IgD-negative memory B cell (primary cell): ENCODE results near the gene HYI. TPM values are rescaled to one million over a fixed set of nuclear protein-coding genes. Genes with fewer than 3 reads are reported as not detected.

ENCODE experiments used
- H3K27ac Mint-ChIP-seq, 3 donors: one replicate each; pipeline ENCODE4 v1.8.0; 2020 to 2022; ENCODE audit warnings: mild to moderate bottlenecking in 3 of 3, mixed read lengths in 3 of 3, moderate library complexity in 1 of 3
- H3K27me3 Mint-ChIP-seq: one replicate; pipeline ENCODE4 v1.8.0; 2021; ENCODE audit warnings: mixed read lengths
- H3K36me3 Mint-ChIP-seq: one replicate; pipeline ENCODE4 v1.8.0; 2020; ENCODE audit warnings: mild to moderate bottlenecking, mixed read lengths
- H3K4me1 Mint-ChIP-seq, 3 donors: one replicate each; pipeline ENCODE4 v1.8.0; 2020 to 2022; ENCODE audit warnings: mixed read lengths in 3 of 3, mild to moderate bottlenecking in 1 of 3
- H3K4me3 Mint-ChIP-seq, 4 donors: one replicate each; pipeline ENCODE4 v1.8.0; 2020 to 2022; ENCODE audit warnings: mild to moderate bottlenecking in 4 of 4, mixed read lengths in 4 of 4, moderate library complexity in 3 of 4
- H3K9me3 Mint-ChIP-seq, 3 donors: one replicate each; pipeline ENCODE4 v1.8.0; 2020 to 2021; ENCODE audit warnings: mixed read lengths in 3 of 3, mild to moderate bottlenecking in 1 of 3
- polyA plus RNA-seq: library from polyadenylated mRNA; unstranded; fragments of 300-500 nt; fragmentation: Illumina TruSeq; gene quantifications from one replicate; pipeline ENCODE4 v1.2.3, GENCODE V29; 2021

HYI gene
- polyA plus RNA-seq, 1 donor from 2014 or later: 6.5 TPM

DNA sequence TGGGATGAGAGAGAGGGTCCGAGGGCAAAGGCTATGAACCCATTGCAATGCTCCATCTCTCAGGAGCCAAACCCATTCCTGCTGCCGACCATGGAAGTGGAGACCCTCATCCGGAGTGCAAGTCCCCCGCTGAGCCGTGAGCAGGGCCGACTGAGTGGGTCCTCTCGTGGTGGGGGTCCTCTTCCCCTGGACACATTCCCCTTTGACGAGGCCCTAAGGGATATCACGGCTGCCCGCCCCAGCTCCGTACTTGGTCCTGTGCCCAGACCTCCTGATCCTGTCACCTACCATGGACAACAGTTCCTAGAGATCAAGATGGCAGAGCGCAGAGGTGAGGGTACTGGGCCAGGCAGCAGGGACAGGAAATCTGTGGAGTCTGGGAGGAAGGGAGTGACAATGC lies 11.0 kb downstream of the HYI start:
- no peaks in the 10 kb centered on the region for H3K9me3 Mint-ChIP-seq
- no peak overlapping the region for H3K27ac Mint-ChIP-seq
- peaks cover 4% of the 10 kb centered on the region for H3K36me3 Mint-ChIP-seq
- H3K4me3 Mint-ChIP-seq: no peak overlapping the region
- H3K4me1 Mint-ChIP-seq: no peaks in the 10 kb centered on the region
- H3K27me3 Mint-ChIP-seq: no peaks in the 10 kb centered on the region

DNA sequence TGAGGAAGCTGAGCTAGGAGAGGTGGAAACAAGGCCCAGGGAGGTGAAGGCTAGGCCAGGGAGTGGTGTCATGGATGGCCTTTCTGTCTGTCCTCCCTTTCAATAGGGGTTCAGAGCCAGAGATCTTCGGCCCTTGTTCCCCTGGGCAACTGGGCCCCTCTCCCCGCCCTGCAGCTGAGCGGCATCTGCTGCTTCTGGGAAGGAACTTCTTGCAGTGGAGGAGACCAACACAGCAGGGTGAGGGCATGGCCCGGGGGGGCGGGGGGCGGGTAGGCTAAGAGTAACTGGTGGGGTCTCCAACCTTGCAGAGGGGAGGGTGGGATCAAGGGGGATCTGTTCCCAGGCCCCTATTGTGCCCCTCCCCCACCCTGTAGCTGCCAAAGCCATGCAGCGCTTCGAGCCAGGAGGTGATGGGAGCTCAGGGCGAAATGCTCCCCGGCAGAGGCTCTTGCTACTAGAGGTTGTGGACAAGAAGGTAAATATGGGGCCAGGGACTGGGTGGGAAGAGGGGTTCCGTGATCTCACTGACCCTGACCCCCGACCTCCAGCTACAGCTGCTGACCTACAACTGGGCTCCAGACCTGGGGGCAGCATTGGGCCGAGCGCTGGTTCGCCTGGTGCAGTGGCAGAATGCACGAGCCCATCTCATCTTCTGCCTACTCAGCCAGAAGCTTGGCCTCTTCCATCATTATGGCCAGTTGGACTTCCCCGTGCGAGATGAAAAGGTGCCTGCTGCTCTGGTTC lies 11.7 kb downstream of the HYI start:
- Mint-ChIP-seq H3K4me3 (no peak overlapping the region), H3K27ac (no peak overlapping the region), H3K9me3 (no peaks in the 10 kb centered on the region), H3K4me1 (no peaks in the 10 kb centered on the region), H3K27me3 (no peaks in the 10 kb centered on the region), H3K36me3 (peaks cover 4% of the 10 kb centered on the region)

DNA sequence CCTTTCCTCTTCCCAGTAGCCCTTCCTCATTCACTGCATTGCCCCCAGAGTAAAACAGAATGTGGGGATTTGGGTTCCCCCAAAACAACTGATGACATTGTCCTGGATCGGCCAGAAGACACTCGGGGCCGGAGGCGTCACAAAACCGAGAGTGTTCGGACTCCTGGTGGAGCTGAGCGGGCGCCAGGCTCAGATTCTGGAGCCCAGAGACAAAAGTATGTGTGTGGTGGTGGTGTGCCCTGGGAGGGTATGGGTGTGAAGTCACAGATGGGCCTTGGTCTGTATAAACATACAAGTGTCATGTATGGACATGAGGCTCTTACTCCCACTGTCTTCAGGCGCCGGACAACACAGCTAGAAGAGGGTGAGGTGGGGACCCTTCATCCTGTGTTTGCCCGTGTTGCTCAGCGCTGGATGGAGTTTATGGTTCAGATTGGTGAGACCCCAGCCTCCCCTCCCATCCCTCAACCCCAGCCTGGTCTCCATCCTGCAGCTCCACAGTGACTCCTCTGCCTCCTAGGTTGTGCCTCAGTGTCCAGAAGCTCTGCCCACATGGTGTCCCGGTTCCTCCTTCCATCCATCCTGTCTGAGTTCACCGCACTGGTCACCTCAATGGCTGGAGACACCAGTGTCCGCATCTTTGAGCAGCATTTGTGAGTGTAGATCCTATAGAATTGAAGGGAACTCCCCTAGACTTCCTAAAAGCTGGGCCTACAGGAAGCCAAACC lies 12.4 kb downstream of the HYI start:
- Mint-ChIP-seq H3K36me3 (peaks cover 4% of the 10 kb centered on the region), H3K4me1 (no peaks in the 10 kb centered on the region), H3K4me3 (no peak overlapping the region), H3K9me3 (no peaks in the 10 kb centered on the region), H3K27ac (no peak overlapping the region), H3K27me3 (no peaks in the 10 kb centered on the region)

DNA sequence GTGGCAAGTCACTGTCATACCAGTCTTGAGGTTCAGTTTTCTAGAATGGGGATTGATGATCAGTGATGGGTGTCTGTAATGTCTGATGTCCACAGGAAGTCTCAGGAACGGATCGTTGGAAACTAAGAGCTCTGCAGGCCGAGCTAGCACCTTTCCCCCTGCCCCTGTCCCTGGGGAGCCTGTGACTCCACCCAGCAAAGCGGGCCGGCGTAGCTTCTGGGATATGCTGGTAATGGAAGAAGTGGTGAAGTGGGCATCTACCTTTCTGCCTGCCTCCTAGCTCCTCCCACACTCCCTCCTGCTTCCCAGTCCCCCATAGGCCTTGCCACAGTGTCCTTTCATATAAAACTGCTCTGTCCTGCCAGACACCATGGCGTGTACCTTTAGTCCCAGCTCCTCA lies 13.4 kb downstream of the HYI start:
- H3K4me1 Mint-ChIP-seq: no peaks in the 10 kb centered on the region
- no peak overlapping the region for H3K4me3 Mint-ChIP-seq
- H3K36me3 Mint-ChIP-seq: peaks cover under 1% of the 10 kb centered on the region
- H3K27ac Mint-ChIP-seq: no peak overlapping the region
- H3K9me3 Mint-ChIP-seq: no peaks in the 10 kb centered on the region
- no peaks in the 10 kb centered on the region for H3K27me3 Mint-ChIP-seq

DNA sequence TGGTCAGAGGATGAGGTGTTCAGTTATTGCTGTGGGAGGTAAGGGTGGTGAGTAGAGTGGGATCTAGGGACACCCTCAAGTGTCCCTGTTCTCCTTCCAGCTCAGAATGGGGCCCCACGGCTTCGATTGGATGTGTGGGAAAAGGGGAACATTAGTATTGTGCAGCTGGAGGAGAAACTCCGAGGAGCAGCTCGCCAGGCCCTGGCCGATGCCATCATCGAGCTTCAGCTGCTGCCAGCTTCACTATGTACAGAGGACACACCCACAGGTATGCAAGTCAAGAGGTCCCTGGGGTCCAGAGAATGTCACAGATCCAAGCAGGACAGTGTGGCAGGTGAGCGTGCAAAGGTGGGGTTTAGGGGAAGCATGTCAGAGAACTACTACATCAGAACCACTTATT lies 13.9 kb downstream of the HYI start:
- no peaks in the 10 kb centered on the region for H3K36me3 Mint-ChIP-seq
- H3K4me3 Mint-ChIP-seq: no peak overlapping the region
- H3K27ac Mint-ChIP-seq: no peak overlapping the region
- H3K27me3 Mint-ChIP-seq: no peaks in the 10 kb centered on the region
- H3K9me3 Mint-ChIP-seq: no peaks in the 10 kb centered on the region
- H3K4me1 Mint-ChIP-seq: no peaks in the 10 kb centered on the region

DNA sequence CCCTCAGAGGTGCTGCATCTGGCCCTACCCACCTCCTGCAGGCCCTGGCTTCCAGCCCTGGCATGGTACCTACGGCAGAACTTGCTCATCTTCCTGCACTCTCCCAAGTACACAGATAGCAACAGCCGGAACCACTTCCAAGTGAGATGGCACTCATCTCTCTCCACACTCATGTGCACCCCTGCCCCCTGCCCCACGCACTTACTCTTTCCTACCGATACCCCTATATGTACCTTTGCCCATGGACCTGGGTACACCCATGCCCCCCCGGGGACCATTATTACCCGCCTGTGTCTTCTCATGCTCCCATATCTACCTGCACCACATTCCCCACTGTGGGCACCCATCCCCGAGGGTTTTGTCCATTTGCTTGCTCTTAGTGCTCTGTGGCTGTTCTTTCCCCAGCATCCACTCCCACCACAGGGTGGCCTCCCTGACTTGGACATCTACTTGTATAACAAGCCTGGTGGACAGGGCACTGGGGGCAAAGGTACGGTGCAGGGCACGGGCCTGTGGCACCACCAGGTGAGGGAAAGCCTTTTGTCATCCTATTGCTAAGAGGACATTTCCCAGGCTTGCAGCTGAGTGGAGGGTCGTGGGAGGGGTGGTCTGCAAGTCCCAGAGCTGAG lies 14.7 kb downstream of the HYI start:
- Mint-ChIP-seq H3K27me3 (no peaks in the 10 kb centered on the region), H3K36me3 (no peaks in the 10 kb centered on the region), H3K9me3 (no peaks in the 10 kb centered on the region), H3K27ac (no peak overlapping the region), H3K4me3 (no peak overlapping the region), H3K4me1 (no peaks in the 10 kb centered on the region)

DNA sequence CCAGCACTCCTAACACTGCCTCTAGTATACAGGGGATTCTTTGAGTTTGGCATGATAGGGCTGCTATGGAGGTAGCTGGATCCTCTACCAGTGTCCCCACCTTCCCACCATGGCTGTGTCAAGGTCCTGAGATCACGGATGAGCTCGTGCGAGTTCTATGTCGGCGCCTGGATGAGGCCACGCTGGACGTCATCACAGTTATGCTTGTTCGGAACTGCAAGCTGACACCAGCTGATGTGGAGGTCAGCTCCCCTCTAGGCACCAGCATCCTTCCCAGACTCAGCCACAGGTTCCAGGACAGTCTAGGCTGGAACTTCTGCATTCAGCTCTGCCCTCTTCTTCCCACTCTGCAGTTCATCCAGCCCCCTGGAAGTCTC lies 15.2 kb downstream of the HYI start:
- no peak overlapping the region for H3K27ac Mint-ChIP-seq
- H3K36me3 Mint-ChIP-seq: no peaks in the 10 kb centered on the region
- no peaks in the 10 kb centered on the region for H3K9me3 Mint-ChIP-seq

DNA sequence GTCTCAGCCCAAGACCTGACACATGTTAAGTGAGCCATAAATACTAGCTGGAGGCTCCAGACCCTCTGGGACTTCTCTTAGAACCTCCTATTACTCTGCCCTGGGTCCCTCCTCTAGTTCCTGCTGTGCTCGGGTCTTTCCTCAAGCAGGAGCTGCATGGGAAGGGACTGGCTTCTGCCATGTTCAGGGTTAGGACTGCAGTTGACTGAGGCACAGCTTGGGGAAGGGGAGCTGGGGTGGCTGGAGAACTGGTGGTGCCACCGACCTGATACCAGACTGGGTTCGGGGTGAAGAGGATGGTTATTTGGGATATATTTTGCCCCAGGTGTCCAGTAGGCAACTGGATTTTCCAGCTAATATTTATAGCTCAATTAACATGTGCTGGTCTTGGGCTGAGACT lies 15.7 kb downstream of the HYI start:
- H3K36me3 Mint-ChIP-seq: peaks cover 2% of the 10 kb centered on the region
- no peaks in the 10 kb centered on the region for H3K4me1 Mint-ChIP-seq
- no peak overlapping the region for H3K4me3 Mint-ChIP-seq
- H3K27ac Mint-ChIP-seq: peak overlapping the region in 1 of 3 donors; percentile 23
- no peaks in the 10 kb centered on the region for H3K27me3 Mint-ChIP-seq
- no peaks in the 10 kb centered on the region for H3K9me3 Mint-ChIP-seq

More for the DNA sequence above, 15.2 kb downstream of the HYI start:
- Mint-ChIP-seq H3K4me3 (no peak overlapping the region), H3K4me1 (no peaks in the 10 kb centered on the region), H3K27me3 (no peaks in the 10 kb centered on the region)

DNA sequence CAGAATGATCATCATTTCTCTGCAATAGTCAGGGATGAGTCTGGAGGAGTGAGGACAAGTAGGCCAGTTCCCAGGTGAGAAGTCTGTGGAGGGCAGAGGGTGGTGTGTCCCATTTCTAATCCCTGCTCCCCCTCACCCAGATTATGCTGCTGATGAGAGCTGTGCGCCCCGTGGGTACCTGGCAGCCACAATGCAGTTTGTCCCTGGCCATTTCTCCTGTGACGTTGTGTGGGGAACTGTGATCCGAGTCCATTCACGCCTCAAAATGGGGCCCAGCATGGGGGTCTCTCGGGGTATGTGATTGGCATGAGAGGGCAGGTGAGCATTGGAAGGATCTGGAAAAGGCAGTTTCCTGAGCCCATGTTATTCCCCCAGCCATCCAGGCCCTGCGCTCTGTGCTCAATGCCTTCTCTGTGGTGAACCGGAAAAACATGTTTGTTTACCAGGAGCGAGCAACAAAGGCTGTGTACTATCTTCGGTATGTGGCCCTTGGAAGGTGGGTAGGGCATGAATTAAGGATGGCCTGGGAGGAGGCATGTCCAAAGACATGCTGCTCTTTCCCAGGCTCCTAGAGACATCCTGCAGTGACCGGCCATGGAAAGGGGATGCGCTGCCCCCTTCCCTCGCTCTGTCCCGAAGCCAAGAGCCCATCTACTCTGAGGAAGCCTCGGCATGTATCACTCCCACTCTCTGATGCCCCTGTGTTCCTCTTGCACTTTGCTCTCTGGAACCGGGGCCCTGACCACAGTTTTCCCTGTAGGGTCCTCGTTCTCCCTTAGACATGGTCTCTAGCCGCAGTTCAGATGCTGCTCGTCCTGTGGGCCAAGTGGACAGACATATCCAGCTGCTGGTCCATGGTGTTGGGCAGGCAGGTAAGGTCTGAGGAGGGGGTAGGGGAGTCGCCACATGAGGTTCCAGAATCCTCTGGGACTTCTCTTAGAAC lies 16.4 kb downstream of the HYI start:
- no peaks in the 10 kb centered on the region for H3K9me3 Mint-ChIP-seq
- peak overlapping the region in 1 of 4 donors; percentile 43 for H3K4me3 Mint-ChIP-seq
- H3K27me3 Mint-ChIP-seq: no peaks in the 10 kb centered on the region
- no peaks in the 10 kb centered on the region for H3K4me1 Mint-ChIP-seq
- H3K27ac Mint-ChIP-seq: peak overlapping the region in 1 of 3 donors; percentile 23
- peaks cover 2% of the 10 kb centered on the region for H3K36me3 Mint-ChIP-seq

DNA sequence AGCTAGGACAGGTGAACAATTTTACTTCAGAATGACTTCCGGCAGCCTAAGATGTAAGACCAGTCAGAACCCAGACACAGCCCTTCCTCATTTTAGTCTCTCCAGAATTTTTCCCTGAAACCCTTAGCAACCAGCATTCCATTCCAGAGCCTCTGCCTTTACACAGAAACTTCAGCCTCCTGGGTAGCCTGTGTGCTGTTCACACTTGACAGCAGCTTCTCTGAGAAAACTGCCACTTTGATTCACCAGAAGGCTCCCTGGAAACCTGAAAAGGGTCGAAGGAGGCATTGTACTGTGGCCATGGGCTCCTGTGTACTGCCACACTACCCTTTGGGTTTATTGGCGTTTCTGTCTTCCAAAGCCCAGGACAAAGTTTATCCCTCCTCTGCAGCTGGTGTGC lies 17.4 kb downstream of the HYI start:
- Mint-ChIP-seq H3K27ac (no peak overlapping the region), H3K27me3 (no peaks in the 10 kb centered on the region), H3K4me1 (no peaks in the 10 kb centered on the region), H3K36me3 (peaks cover 7% of the 10 kb centered on the region), H3K4me3 (no peak overlapping the region), H3K9me3 (no peaks in the 10 kb centered on the region)

DNA sequence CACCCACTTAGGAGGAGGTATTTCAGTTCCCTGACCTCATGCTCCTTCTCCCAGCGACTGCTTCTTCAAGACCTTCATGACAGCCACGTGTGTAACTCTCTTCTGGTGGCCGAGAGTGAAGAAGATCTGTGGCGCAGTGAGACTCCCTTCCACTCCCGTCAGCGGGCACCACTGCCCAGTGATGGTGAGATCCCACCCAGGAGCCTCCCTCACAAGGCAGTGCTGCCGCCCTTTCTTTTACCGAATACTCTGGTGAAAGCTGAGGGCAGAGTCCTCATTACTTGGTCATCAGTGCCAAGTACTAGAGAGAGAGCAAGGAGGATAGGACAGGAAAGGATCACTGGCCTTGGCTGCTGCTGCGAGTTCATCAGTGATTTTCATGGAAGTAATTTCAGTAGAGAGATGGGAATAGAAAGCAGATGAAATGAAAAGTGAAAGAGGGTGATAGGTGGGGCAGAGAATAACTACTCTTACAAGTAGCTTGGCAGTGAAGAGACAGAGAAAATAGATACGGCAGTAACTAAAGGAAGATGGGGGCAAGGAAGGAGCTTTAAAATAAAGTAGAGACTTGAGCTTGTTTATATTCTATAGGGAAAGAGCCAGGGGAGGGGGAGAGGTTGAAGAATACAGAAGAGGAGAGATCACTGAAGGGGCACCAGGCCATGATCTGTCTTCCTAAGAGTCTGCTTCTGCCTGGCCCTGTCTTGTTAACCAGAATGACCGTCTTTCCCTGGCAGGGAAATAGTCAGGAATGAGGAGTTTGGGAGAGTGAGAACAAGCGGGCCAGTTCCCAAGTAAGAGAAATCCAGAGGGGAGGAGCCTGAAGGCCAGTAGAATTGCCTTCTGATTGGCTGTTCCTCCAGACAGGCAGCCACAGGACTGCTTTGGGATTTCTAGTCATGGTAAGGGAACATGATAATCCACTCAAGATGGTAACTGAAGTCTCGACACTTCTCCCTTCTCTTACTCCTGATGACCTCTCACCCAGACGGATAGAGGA lies 18.3 kb downstream of the HYI start:
- H3K27ac Mint-ChIP-seq: peak overlapping the region in 2 of 3 donors; percentile 5 to 22
- peaks cover 9% of the 10 kb centered on the region for H3K36me3 Mint-ChIP-seq
- H3K4me3 Mint-ChIP-seq: no peak overlapping the region
- H3K9me3 Mint-ChIP-seq: no peaks in the 10 kb centered on the region
- no peaks in the 10 kb centered on the region for H3K4me1 Mint-ChIP-seq
- H3K27me3 Mint-ChIP-seq: no peaks in the 10 kb centered on the region

DNA sequence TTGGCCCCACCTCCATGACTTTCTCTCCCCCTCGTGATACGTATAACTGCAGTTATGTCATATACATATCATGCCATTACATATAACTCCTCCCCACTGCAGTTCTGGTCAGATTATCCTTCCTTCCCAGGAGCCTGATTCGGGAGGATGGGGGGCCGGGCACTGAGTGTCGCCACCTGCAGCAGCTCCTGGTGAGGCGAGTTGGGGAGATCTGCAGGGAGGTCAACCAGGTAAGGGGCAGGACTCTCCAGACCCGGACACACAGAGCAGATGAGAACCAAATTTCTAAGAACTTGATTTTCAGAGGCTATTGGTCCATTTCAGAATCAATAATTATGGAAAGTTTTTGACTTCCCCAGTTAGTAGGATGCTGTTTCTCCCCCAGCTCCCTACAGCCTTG lies 19.5 kb downstream of the HYI start:
- Mint-ChIP-seq H3K27ac (peak overlapping the region in 1 of 3 donors; percentile 55), H3K27me3 (no peaks in the 10 kb centered on the region), H3K4me3 (no peak overlapping the region), H3K36me3 (peaks cover 9% of the 10 kb centered on the region), H3K9me3 (no peaks in the 10 kb centered on the region), H3K4me1 (no peaks in the 10 kb centered on the region)

DNA sequence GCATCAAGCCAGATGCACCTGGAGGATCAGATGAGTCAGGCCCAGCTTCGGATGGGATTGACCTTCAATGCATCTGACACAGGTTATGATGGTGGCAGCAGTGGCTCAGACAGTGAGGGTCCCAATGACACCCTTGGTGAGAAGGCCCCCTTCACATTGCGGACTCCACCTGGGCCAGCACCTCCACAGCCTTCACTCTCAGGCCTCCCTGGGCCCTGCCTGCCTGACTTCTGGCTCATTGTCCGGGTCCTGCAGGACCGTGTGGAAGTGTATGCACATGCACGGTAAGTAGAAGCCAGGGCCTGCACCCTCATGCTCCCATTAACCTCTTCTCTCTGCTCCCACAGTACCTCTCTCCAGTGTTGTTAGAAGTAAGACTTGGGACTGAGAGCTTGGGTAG lies 20.8 kb downstream of the HYI start:
- no peaks in the 10 kb centered on the region for H3K9me3 Mint-ChIP-seq

More for the DNA sequence above, 20.8 kb downstream of the HYI start:
- Mint-ChIP-seq H3K4me1 (no peaks in the 10 kb centered on the region), H3K36me3 (peaks cover 9% of the 10 kb centered on the region), H3K4me3 (no peak overlapping the region), H3K27me3 (no peaks in the 10 kb centered on the region), H3K27ac (no peak overlapping the region)
